CD8-positive, alpha-beta memory T cell (primary cell): ENCODE data around the gene PREPL. TPM values are rescaled to one million over a fixed set of nuclear protein-coding genes. Genes with fewer than 3 reads are reported as not detected.
A peak's percentile ranks its signal among the peaks of the same experiment; 100 is the strongest.
"Not testable (repeated sequence)": the region's sequence is repeated elsewhere in the genome, so short reads cannot be mapped to it uniquely, and the experiment has no call there.

Experiments
- CTCF ChIA-PET: fragments of 350-600 bp; sonication (Branson Sonifier 250); formaldehyde crosslinking; loops from one replicate; lab custom pipeline; 2021; ENCODE audit warnings: antibody characterized with exemption; lab: Charles Lee
- POLR2A ChIA-PET: fragments of 350-600 bp; sonication (Branson Sonifier 250); formaldehyde crosslinking; loops from one replicate; lab custom pipeline; 2021; ENCODE audit warnings: antibody characterized with exemption; lab: Charles Lee
- DNase-seq, 5 donors: peaks; one replicate each; pipeline versions ENCODE4 v3.0.0 to v3.0.0-alpha.2; 2020 to 2022; ENCODE audit warnings: mixed read lengths in 1 of 5
- H3K27ac ChIP-seq: one replicate; pipeline ENCODE4 v1.7.0; 2013; ENCODE audit warnings: low read depth, mild to moderate bottlenecking, low read length, moderate library complexity
- H3K27me3 ChIP-seq: 2 replicates; pipeline ENCODE4 v1.7.0; 2013; ENCODE audit warnings: low read length, mild to moderate bottlenecking; ENCODE audit not compliant: insufficient read depth, poor library complexity, severe bottlenecking
- H3K36me3 ChIP-seq: 2 replicates; pipeline ENCODE4 v1.7.0; 2013; ENCODE audit warnings: mild to moderate bottlenecking, low read length, moderate library complexity; ENCODE audit not compliant: insufficient read depth
- H3K4me1 ChIP-seq: 2 replicates; pipeline ENCODE4 v1.7.0; 2013; ENCODE audit warnings: mild to moderate bottlenecking, low read length, moderate library complexity; ENCODE audit not compliant: insufficient read depth
- H3K4me3 ChIP-seq: 2 replicates; pipeline ENCODE4 v1.7.0; 2013; ENCODE audit warnings: mild to moderate bottlenecking, low read length
- H3K9me3 ChIP-seq: 2 replicates; pipeline ENCODE4 v1.7.0; 2013; ENCODE audit warnings: mild to moderate bottlenecking, low read length
- H3K27ac Mint-ChIP-seq, 8 donors: one replicate each; pipeline ENCODE4 v1.8.0; 2020 to 2021; ENCODE audit warnings: mixed read lengths in 8 of 8, mild to moderate bottlenecking in 6 of 8, inconsistent platforms in 3 of 8, moderate library complexity in 3 of 8
- H3K27me3 Mint-ChIP-seq, 2 donors: one replicate each; pipeline ENCODE4 v1.8.0; 2020 to 2021; ENCODE audit warnings: mixed read lengths in 2 of 2, mild to moderate bottlenecking in 1 of 2, moderate library complexity in 1 of 2
- H3K36me3 Mint-ChIP-seq, 3 donors: one replicate each; pipeline ENCODE4 v1.8.0; 2020 to 2021; ENCODE audit warnings: mixed read lengths in 3 of 3, inconsistent platforms in 1 of 3, mild to moderate bottlenecking in 1 of 3
- H3K4me1 Mint-ChIP-seq, 3 donors: one replicate each; pipeline ENCODE4 v1.8.0; 2020 to 2021; ENCODE audit warnings: mixed read lengths in 3 of 3, inconsistent platforms in 1 of 3, mild to moderate bottlenecking in 1 of 3
- H3K4me3 Mint-ChIP-seq, 7 donors: one replicate each; pipeline ENCODE4 v1.8.0; 2020 to 2021; ENCODE audit warnings: mixed read lengths in 7 of 7, mild to moderate bottlenecking in 6 of 7, moderate library complexity in 4 of 7, inconsistent platforms in 2 of 7
- H3K9me3 Mint-ChIP-seq, 5 donors: one replicate each; pipeline ENCODE4 v1.8.0; 2020 to 2022; ENCODE audit warnings: mixed read lengths in 5 of 5, mild to moderate bottlenecking in 3 of 5, moderate library complexity in 2 of 5, inconsistent platforms in 1 of 5
- polyA plus RNA-seq: library from polyadenylated mRNA; unstranded; fragments of 300-500 nt; fragmentation: Illumina TruSeq; gene quantifications from one replicate; pipeline ENCODE4 v1.2.3, GENCODE V29; 2021
- total RNA-seq, 2 experiments: library from RNA; stranded (reverse); gene quantifications; one replicate each; pipeline ENCODE4 v1.2.3, GENCODE V29; 2021

Gene PREPL
- total and polyA plus RNA-seq, 3 experiments from 2014 or later: 21.1 to 37.5 (median 37.0) TPM

DNA sequence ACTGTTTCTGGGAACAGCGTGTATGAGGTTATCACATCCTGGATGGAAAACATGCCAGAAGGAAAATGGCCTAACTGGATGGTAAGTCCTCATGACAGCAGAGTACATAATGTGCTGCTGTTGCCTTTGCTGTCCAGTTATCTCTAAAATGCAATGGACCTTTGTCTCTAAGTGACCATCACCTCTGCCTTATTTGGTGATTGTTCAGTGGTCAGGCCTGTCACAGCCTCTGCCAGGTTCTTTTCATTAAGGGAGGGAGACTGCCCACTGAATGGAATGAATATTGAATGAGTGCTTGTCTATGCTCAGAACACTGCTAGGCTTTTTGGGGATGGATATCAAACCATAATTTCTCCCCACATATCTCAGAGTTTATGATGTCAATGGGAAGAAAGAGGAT lies 57.0 kb downstream of the PREPL start:
- ChIA-PET POLR2A (no interaction called here), CTCF (no interaction called here)
- H3K27me3 ChIP-seq: no peaks in the 10 kb centered on the region
- peaks cover 3 to 23% (median 6%) of the 10 kb centered on the region in 5 donors for H3K9me3 Mint-ChIP-seq
- H3K36me3 Mint-ChIP-seq: peaks cover 1 to 10% (median 2%) of the 10 kb centered on the region in 3 donors
- H3K4me3 ChIP-seq: no peak overlapping the region
- H3K27me3 Mint-ChIP-seq: peaks cover 1 to 10% of the 10 kb centered on the region in 2 donors
- no peaks in the 10 kb centered on the region for H3K36me3 ChIP-seq
- no peaks in the 10 kb centered on the region for H3K4me1 ChIP-seq
- H3K27ac Mint-ChIP-seq: no peak overlapping the region
- H3K4me3 Mint-ChIP-seq: no peak overlapping the region
- no peak for DNase-seq
- H3K9me3 ChIP-seq: no peaks in the 10 kb centered on the region
- H3K4me1 Mint-ChIP-seq: no peaks in the 10 kb centered on the region
- H3K27ac ChIP-seq: no peak overlapping the region

DNA sequence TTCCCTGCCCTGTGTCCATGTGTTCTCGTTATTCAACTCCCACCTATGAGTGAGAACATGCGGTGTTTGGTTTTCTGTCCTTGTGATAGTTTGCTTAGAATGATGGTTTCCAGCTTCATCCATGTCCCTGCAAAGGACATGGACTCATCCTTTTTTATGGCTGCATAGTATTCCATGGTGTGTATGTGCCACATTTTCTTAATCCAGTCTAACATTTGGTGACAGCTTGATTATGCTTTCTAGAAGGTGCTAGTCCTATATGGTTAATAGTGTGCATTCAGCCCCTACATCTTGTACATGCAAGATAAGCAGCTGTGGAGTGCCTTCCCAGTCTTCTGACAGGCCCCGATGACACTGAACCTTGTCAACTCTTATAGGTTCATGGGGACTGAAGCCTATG lies 57.5 kb downstream of the PREPL start:
- POLR2A ChIA-PET, H3K36me3 Mint-ChIP-seq, H3K4me1 Mint-ChIP-seq, DNase-seq, H3K36me3 ChIP-seq, H3K27ac Mint-ChIP-seq, H3K27me3 ChIP-seq, H3K4me3 ChIP-seq, CTCF ChIA-PET, H3K27me3 Mint-ChIP-seq, H3K4me1 ChIP-seq, H3K9me3 ChIP-seq, H3K27ac ChIP-seq: not testable (repeated sequence)
- Mint-ChIP-seq H3K4me3 (peak overlapping the region in 1 of 7 donors; percentile 52), H3K9me3 (peaks cover 0 to 19% (median 3%) of the 10 kb centered on the region in 5 donors)

GRCh38 chr2:44301111-44301510 lies 60.2 kb downstream of the PREPL start:
- Histone ChIP-seq H3K27me3 (no peaks in the 10 kb centered on the region), H3K9me3 (no peaks in the 10 kb centered on the region), H3K27ac (no peak overlapping the region), H3K4me1 (no peaks in the 10 kb centered on the region), H3K4me3 (no peak overlapping the region), H3K36me3 (no peaks in the 10 kb centered on the region)
- peaks cover 0 to 10% (median 0%) of the 10 kb centered on the region in 5 donors for H3K9me3 Mint-ChIP-seq
- CTCF ChIA-PET: no interaction called here
- no peak overlapping the region for H3K27ac Mint-ChIP-seq
- peaks cover 3 to 16% of the 10 kb centered on the region in 2 donors for H3K27me3 Mint-ChIP-seq
- H3K4me1 Mint-ChIP-seq: peaks cover 9 to 12% (median 11%) of the 10 kb centered on the region in 3 donors
- no peak overlapping the region for H3K4me3 Mint-ChIP-seq
- POLR2A ChIA-PET: no interaction called here
- peaks cover 0 to 7% (median 2%) of the 10 kb centered on the region in 3 donors for H3K36me3 Mint-ChIP-seq
- DNase-seq: no peak

- H3K9me3 ChIP-seq: no peaks in the 10 kb centered on the region
- H3K27me3 ChIP-seq: no peaks in the 10 kb centered on the region
- ChIA-PET CTCF (no interaction called here), POLR2A (no interaction called here)
- H3K4me1 ChIP-seq: no peaks in the 10 kb centered on the region
- Mint-ChIP-seq H3K9me3 (peaks cover 0 to 4% (median 0%) of the 10 kb centered on the region in 5 donors), H3K27me3 (peaks cover 3 to 16% of the 10 kb centered on the region in 2 donors), H3K4me1 (peaks cover 10 to 17% (median 16%) of the 10 kb centered on the region in 3 donors), H3K36me3 (peaks cover 0 to 7% (median 2%) of the 10 kb centered on the region in 3 donors), H3K4me3 (no peak overlapping the region), H3K27ac (no peak overlapping the region)
- DNase-seq: no peak
- no peaks in the 10 kb centered on the region for H3K36me3 ChIP-seq
- H3K4me3 ChIP-seq: no peak overlapping the region
- no peak overlapping the region for H3K27ac ChIP-seq
Measured at GRCh38 chr2:44299635-44300034, 61.7 kb downstream of the PREPL start.

GRCh38 chr2:44297431-44297830 lies 63.9 kb downstream of the PREPL start:
- H3K27me3 ChIP-seq: no peaks in the 10 kb centered on the region
- Mint-ChIP-seq H3K4me3 (no peak overlapping the region), H3K27me3 (peaks cover 6 to 20% of the 10 kb centered on the region in 2 donors), H3K36me3 (peaks cover 0 to 4% (median 0%) of the 10 kb centered on the region in 3 donors), H3K4me1 (peaks cover 10 to 17% (median 16%) of the 10 kb centered on the region in 3 donors), H3K9me3 (no peaks in the 10 kb centered on the region), H3K27ac (peak overlapping the region in 1 of 8 donors; percentile 53)
- POLR2A ChIA-PET: no interaction called here
- no peak overlapping the region for H3K4me3 ChIP-seq
- no peaks in the 10 kb centered on the region for H3K4me1 ChIP-seq
- H3K9me3 ChIP-seq: no peaks in the 10 kb centered on the region
- no peak overlapping the region for H3K27ac ChIP-seq
- H3K36me3 ChIP-seq: no peaks in the 10 kb centered on the region
- CTCF ChIA-PET: no interaction called here
- no peak for DNase-seq

DNA sequence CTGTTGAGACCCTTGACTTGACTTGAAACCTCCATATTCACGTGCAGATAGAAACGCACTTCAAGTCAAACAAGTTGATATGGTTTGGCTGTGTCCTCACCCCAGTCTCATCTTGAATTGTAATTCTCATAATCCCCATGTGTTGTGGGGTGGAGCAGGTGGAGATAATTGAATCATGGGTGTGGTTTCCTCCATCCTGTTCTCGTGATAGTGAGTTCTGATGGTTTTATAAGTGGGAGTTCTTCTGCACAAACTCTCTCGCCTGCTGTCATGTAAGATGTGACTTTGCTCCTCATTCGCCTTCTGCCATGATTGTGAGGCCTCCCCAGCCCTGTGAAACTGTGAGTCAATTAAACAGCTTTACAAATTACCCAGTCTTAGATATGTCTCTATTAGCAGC lies 64.6 kb downstream of the PREPL start:
- H3K27me3 ChIP-seq: no peaks in the 10 kb centered on the region
- no peak for DNase-seq
- CTCF ChIA-PET: no interaction called here
- H3K27ac ChIP-seq: no peak overlapping the region
- Mint-ChIP-seq H3K4me1 (peaks cover 10 to 17% (median 16%) of the 10 kb centered on the region in 3 donors), H3K27me3 (peaks cover 9 to 28% of the 10 kb centered on the region in 2 donors), H3K27ac (peak overlapping the region in 1 of 8 donors; percentile 63), H3K4me3 (no peak overlapping the region), H3K36me3 (peaks cover 0 to 4% (median 0%) of the 10 kb centered on the region in 3 donors), H3K9me3 (no peaks in the 10 kb centered on the region)
- H3K36me3 ChIP-seq: no peaks in the 10 kb centered on the region
- POLR2A ChIA-PET: no interaction called here
- no peak overlapping the region for H3K4me3 ChIP-seq
- H3K4me1 ChIP-seq: no peaks in the 10 kb centered on the region
- H3K9me3 ChIP-seq: no peaks in the 10 kb centered on the region

- H3K4me3 ChIP-seq: no peak overlapping the region
- ChIA-PET CTCF (interaction anchor here (1.1 to 1.2 kb wide), 3 partner anchors 60 to 212 kb away, joined by 3 to 4 read pairs (median 3); no protein-coding TSS in a partner anchor), POLR2A (no interaction called here)
- no peaks in the 10 kb centered on the region for H3K9me3 ChIP-seq
- H3K36me3 Mint-ChIP-seq: peaks cover 0 to 4% (median 0%) of the 10 kb centered on the region in 3 donors
- H3K36me3 ChIP-seq: no peaks in the 10 kb centered on the region
- DNase-seq: peak in 1 of 5 donors; percentile 4
- H3K9me3 Mint-ChIP-seq: no peaks in the 10 kb centered on the region
- no peaks in the 10 kb centered on the region for H3K27me3 ChIP-seq
- peaks cover 9 to 31% of the 10 kb centered on the region in 2 donors for H3K27me3 Mint-ChIP-seq
- no peaks in the 10 kb centered on the region for H3K4me1 ChIP-seq
- H3K4me3 Mint-ChIP-seq: no peak overlapping the region
- peaks cover 10 to 17% (median 16%) of the 10 kb centered on the region in 3 donors for H3K4me1 Mint-ChIP-seq
- H3K27ac Mint-ChIP-seq: peak overlapping the region in 3 of 8 donors; percentile 2 to 55 (median 7)
- no peak overlapping the region for H3K27ac ChIP-seq
Measured at GRCh38 chr2:44295633-44296359, 65.5 kb downstream of the PREPL start.

DNA sequence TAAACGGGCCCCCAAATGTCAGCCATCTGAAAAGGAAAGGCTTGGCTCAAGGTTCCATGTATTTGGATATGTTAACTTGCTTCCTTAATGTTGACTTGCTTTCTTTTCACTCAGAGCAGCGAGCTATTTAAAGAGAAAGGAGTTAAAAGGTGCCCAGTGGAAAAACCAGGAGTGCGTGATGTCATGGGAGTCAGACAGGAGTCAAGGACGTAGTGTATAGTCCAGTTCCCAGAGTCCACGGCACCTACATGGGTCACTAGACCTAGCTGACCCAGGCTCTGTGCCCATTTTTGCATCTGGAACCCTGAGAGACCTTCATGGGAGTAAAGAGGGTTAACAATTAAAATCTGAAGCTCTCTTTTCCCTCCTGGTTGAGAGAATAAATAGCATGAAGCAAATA lies 66.2 kb downstream of the PREPL start:
- H3K27ac ChIP-seq: no peak overlapping the region
- no peaks in the 10 kb centered on the region for H3K9me3 ChIP-seq
- H3K36me3 ChIP-seq: no peaks in the 10 kb centered on the region
- no peaks in the 10 kb centered on the region for H3K4me1 ChIP-seq
- H3K4me3 ChIP-seq: no peak overlapping the region
- Mint-ChIP-seq H3K9me3 (no peaks in the 10 kb centered on the region), H3K27ac (peak overlapping the region in 1 of 8 donors; percentile 0), H3K4me3 (no peak overlapping the region), H3K27me3 (peaks cover 9 to 29% of the 10 kb centered on the region in 2 donors), H3K4me1 (peaks cover 10 to 17% (median 16%) of the 10 kb centered on the region in 3 donors), H3K36me3 (no peaks in the 10 kb centered on the region)
- no peaks in the 10 kb centered on the region for H3K27me3 ChIP-seq
- ChIA-PET CTCF (interaction anchor here (1.0 to 1.2 kb wide), 4 partner anchors 49 to 212 kb away, joined by 3 to 4 read pairs (median 3); no protein-coding TSS in a partner anchor), POLR2A (no interaction called here)
- DNase-seq: no peak
